Activated naive CD4-positive, alpha-beta T cell treated with anti-CD3 and anti-CD28 coated beads, Interleukin-2, amount 10 ng/mL, durations not matched to agents 7 days and 5 days (primary cell): ENCODE data around the gene HERC4.
"Not testable (repeated sequence)": the region's sequence is repeated elsewhere in the genome, so short reads cannot be mapped to it uniquely, and the experiment has no call there.

ENCODE experiments used
- CTCF ChIA-PET: fragments of 350-600 bp; sonication (Branson Sonifier 250); formaldehyde crosslinking; loops from one replicate; lab custom pipeline; 2021; ENCODE audit warnings: antibody characterized with exemption; lab: Charles Lee
- DNase-seq: peaks from one replicate; pipeline ENCODE4 v3.0.0-alpha.2; 2020
- H3K27ac Mint-ChIP-seq: one replicate; pipeline ENCODE4 v1.8.0; 2021; ENCODE audit warnings: mild to moderate bottlenecking, moderate library complexity, mixed read lengths
- H3K27me3 Mint-ChIP-seq: one replicate; pipeline ENCODE4 v1.8.0; 2021; ENCODE audit warnings: mild to moderate bottlenecking, mixed read lengths
- H3K36me3 Mint-ChIP-seq: one replicate; pipeline ENCODE4 v1.8.0; 2021; ENCODE audit warnings: mixed read lengths
- H3K4me1 Mint-ChIP-seq: one replicate; pipeline ENCODE4 v1.8.0; 2021; ENCODE audit warnings: mixed read lengths
- H3K4me3 Mint-ChIP-seq: one replicate; pipeline ENCODE4 v1.8.0; 2021; ENCODE audit warnings: mild to moderate bottlenecking, moderate library complexity, mixed read lengths
- H3K9me3 Mint-ChIP-seq: one replicate; pipeline ENCODE4 v1.8.0; 2021; ENCODE audit warnings: mixed read lengths

The HERC4 gene

DNA sequence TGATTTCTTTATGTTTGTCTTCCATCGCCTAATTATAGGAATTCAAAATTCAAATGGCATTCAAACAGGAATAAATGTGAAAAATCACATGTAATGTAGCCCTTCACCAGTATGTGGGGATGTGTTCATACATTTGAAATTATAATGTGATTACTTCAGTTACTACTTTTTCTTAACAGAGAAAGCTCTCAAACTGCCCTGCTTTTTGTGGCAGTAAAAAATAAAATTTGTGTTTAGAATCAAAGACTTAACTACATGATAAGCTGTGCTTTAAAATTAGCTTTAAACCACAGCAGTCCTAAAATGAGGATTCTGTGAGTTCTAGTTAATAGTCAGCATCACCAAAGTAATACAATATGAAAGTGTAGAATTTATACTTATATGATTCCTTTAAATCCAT, 7.8 kb upstream of the HERC4 start:
- Mint-ChIP-seq H3K36me3 (no peaks in the 10 kb centered on the region), H3K9me3 (no peaks in the 10 kb centered on the region), H3K4me3 (no peak overlapping the region), H3K27me3 (peaks cover 19% of the 10 kb centered on the region), H3K4me1 (peaks cover 3% of the 10 kb centered on the region), H3K27ac (no peak overlapping the region)
- CTCF ChIA-PET: interaction anchor here (1.0 to 2.0 kb wide), 2 partner anchors 14 to 73 kb away, joined by 3 to 8 read pairs; no protein-coding TSS in a partner anchor
- no peak for DNase-seq

GRCh38 chr10:68081916-68082315, 6.8 kb upstream of the HERC4 start:
- Mint-ChIP-seq H3K36me3 (no peaks in the 10 kb centered on the region), H3K4me1 (no peaks in the 10 kb centered on the region), H3K27ac (no peak overlapping the region)

DNA sequence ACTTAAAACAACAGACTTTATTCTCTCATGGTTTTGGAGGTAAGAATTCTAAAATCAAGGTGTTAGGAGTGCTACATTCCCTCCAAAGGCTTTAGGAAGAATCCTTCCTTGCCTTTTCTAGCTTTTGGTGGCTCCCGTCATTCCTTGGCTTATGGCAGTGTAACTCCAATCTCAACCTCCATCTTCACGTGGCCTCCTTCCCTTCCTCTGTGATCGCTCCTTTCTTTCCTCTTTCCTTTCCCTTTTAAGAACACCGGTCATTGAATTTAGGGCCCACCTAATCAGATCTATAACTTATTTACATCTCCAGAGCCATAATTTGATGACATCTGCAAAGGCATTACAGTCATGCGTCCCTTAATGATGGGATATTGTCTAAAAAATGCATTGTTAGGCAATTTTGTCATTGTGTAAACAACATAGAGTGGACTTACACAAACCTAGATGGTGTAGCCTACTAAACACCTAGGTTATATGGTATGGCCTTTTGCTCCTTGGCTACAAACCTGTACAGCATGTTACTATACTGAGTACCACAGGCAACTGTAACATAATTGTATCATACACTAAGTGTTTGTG, 5.9 kb upstream of the HERC4 start:
- H3K27ac Mint-ChIP-seq: no peak overlapping the region
- no peaks in the 10 kb centered on the region for H3K9me3 Mint-ChIP-seq

More at GRCh38 chr10:68081916-68082315, 6.8 kb upstream of the HERC4 start:
- H3K4me3 Mint-ChIP-seq: no peak overlapping the region
- CTCF ChIA-PET: no interaction called here
- no peak for DNase-seq
- H3K27me3 Mint-ChIP-seq: peaks cover 17% of the 10 kb centered on the region
- no peaks in the 10 kb centered on the region for H3K9me3 Mint-ChIP-seq

GRCh38 chr10:68079434-68079833, 4.4 kb upstream of the HERC4 start:
- Mint-ChIP-seq H3K4me3 (no peak overlapping the region), H3K4me1 (peaks cover 11% of the 10 kb centered on the region)

More for the DNA sequence above, 5.9 kb upstream of the HERC4 start:
- H3K36me3 Mint-ChIP-seq: no peaks in the 10 kb centered on the region
- peaks cover 17% of the 10 kb centered on the region for H3K27me3 Mint-ChIP-seq
- DNase-seq: no peak
- H3K4me1 Mint-ChIP-seq: peaks cover 5% of the 10 kb centered on the region
- CTCF ChIA-PET: no interaction called here
- H3K4me3 Mint-ChIP-seq: no peak overlapping the region

DNA sequence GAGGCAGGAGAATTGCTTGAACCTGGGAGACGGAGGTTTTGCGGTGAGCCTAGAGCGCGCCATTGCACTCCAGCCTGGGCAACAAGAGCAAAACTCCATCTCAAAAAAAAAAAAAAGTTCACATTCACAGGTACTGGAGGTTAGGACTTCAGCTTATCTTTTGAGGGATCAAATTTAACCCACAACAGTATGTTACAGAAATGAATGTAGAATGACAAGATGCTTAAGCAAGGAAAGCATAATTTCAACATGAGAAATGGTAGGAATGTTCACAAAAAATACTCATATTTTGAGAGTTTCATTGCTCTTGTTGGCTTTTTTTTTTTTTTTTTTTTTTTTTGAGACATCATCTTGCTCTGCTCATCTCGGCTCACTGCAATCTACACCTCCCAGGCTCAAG, 1.9 kb upstream of the HERC4 start:
- Mint-ChIP-seq H3K27me3 (peaks cover 12% of the 10 kb centered on the region), H3K4me3 (no peak overlapping the region), H3K4me1 (peaks cover 28% of the 10 kb centered on the region), H3K27ac (peak overlapping the region; percentile 28), H3K9me3 (no peaks in the 10 kb centered on the region), H3K36me3 (peaks cover 9% of the 10 kb centered on the region)
- no peak for DNase-seq
- CTCF ChIA-PET: no interaction called here

More at GRCh38 chr10:68079434-68079833, 4.4 kb upstream of the HERC4 start:
- no peaks in the 10 kb centered on the region for H3K36me3 Mint-ChIP-seq
- DNase-seq: no peak
- no peak overlapping the region for H3K27ac Mint-ChIP-seq
- CTCF ChIA-PET: no interaction called here
- no peaks in the 10 kb centered on the region for H3K9me3 Mint-ChIP-seq
- peaks cover 17% of the 10 kb centered on the region for H3K27me3 Mint-ChIP-seq

DNA sequence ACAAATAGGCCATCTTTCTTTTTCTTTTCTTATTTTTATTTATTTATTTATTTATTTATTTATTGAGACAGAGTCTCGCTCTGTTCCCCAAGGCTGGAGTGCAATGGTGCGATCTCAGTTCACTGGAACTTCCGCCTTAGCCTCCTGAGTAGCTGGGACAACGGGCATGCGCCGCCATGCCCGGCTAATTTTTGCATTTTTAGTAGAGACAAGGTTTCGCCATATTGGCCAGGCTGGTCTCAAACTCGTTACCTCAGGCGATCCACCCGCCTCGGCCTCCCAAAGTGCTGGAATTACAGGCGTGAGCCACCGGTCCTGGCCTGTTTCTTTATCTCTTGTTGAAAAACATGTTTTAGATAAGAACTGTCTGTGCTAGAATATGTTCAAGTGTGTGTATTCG, 998 bp upstream of the HERC4 start:
- H3K4me1 Mint-ChIP-seq: peaks cover 38% of the 10 kb centered on the region
- not testable (repeated sequence) for H3K9me3 Mint-ChIP-seq, H3K27ac Mint-ChIP-seq, H3K4me3 Mint-ChIP-seq, DNase-seq
- peaks cover 11% of the 10 kb centered on the region for H3K27me3 Mint-ChIP-seq
- peaks cover 16% of the 10 kb centered on the region for H3K36me3 Mint-ChIP-seq
- CTCF ChIA-PET: interaction anchor here (1.6 kb wide), 1 partner anchor 221 kb away, joined by 4 read pairs; no protein-coding TSS in a partner anchor

- H3K27me3 Mint-ChIP-seq: peaks cover 7% of the 10 kb centered on the region
- H3K4me3 Mint-ChIP-seq: peak overlapping the region; percentile 91
- H3K36me3 Mint-ChIP-seq: peaks cover 21% of the 10 kb centered on the region
- peaks cover 43% of the 10 kb centered on the region for H3K4me1 Mint-ChIP-seq
- H3K9me3 Mint-ChIP-seq: no peaks in the 10 kb centered on the region
- no peak for DNase-seq
- H3K27ac Mint-ChIP-seq: peak overlapping the region; percentile 76
- CTCF ChIA-PET: interaction anchor here (1.6 kb wide), 1 partner anchor 221 kb away, joined by 4 read pairs; no protein-coding TSS in a partner anchor
Measured at GRCh38 chr10:68075550-68076004, 494 bp upstream of the HERC4 start.

- Mint-ChIP-seq H3K27ac (peak overlapping the region; percentile 91), H3K9me3 (no peaks in the 10 kb centered on the region), H3K27me3 (peaks cover 7% of the 10 kb centered on the region), H3K36me3 (peaks cover 24% of the 10 kb centered on the region), H3K4me1 (peaks cover 47% of the 10 kb centered on the region), H3K4me3 (peak overlapping the region; percentile 91)
- CTCF ChIA-PET: no interaction called here
- no peak for DNase-seq
Measured at GRCh38 chr10:68074031-68074774, 880 bp downstream of the HERC4 start.

DNA sequence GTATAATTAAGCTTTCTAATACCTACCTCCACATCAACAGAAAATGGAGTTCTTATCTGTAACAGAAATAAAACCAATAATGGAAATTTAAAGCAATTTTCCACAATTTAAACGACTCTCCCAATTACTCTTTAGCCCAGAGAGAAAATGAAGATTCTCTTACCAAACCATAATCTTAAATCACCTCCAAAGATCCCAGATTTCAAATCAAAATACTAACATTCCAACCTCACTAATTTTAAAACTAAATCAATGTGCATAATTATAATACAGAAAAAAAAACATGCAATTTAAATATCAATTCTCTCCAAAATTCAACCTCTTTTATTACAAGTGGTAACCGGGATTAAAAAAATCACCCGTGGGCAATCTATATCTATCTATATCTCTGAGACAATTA, 1.5 kb downstream of the HERC4 start:
- Mint-ChIP-seq H3K36me3 (peaks cover 25% of the 10 kb centered on the region), H3K4me1 (peaks cover 49% of the 10 kb centered on the region), H3K27ac (peak overlapping the region; percentile 28), H3K9me3 (no peaks in the 10 kb centered on the region), H3K27me3 (peaks cover 3% of the 10 kb centered on the region), H3K4me3 (peak overlapping the region; percentile 91)
- DNase-seq: no peak
- CTCF ChIA-PET: no interaction called here

- H3K9me3 Mint-ChIP-seq: no peaks in the 10 kb centered on the region
- peaks cover 24% of the 10 kb centered on the region for H3K4me1 Mint-ChIP-seq
Measured at GRCh38 chr10:68067508-68067907, 7.6 kb downstream of the HERC4 start.

GRCh38 chr10:68067029-68067428, 8.1 kb downstream of the HERC4 start:
- CTCF ChIA-PET: no interaction called here
- H3K9me3 Mint-ChIP-seq: no peaks in the 10 kb centered on the region
- H3K4me3 Mint-ChIP-seq: no peak overlapping the region
- peaks cover 20% of the 10 kb centered on the region for H3K4me1 Mint-ChIP-seq
- no peak overlapping the region for H3K27ac Mint-ChIP-seq
- H3K36me3 Mint-ChIP-seq: peaks cover 40% of the 10 kb centered on the region
- H3K27me3 Mint-ChIP-seq: no peaks in the 10 kb centered on the region
- no peak for DNase-seq

More at GRCh38 chr10:68067508-68067907, 7.6 kb downstream of the HERC4 start:
- Mint-ChIP-seq H3K27me3 (no peaks in the 10 kb centered on the region), H3K4me3 (no peak overlapping the region), H3K27ac (no peak overlapping the region), H3K36me3 (peaks cover 39% of the 10 kb centered on the region)
- DNase-seq: no peak
- CTCF ChIA-PET: no interaction called here

DNA sequence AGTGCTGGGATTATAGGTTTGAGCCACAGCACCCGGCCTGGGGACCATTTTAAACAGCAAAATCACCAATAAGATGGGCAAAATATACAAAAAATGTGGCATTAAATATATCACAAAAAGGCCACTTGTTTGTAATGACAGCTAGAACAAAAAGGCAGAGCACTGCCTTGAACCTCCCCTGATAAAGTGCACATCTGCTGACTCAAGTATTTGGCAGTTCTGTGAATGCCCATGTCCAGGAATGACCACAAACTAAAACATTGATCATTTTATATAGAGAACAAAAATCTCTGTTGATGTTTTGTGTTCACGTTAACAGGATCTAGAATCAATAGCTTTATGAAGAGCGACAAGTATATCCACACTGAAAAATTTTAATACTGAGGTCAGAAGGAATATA, 21.5 kb downstream of the HERC4 start:
- no peak overlapping the region for H3K27ac Mint-ChIP-seq
- H3K4me3 Mint-ChIP-seq: no peak overlapping the region
- peaks cover 3% of the 10 kb centered on the region for H3K4me1 Mint-ChIP-seq
- CTCF ChIA-PET: no interaction called here
- no peaks in the 10 kb centered on the region for H3K9me3 Mint-ChIP-seq
- peaks cover 10% of the 10 kb centered on the region for H3K36me3 Mint-ChIP-seq
- DNase-seq: no peak
- no peaks in the 10 kb centered on the region for H3K27me3 Mint-ChIP-seq

GRCh38 chr10:68052463-68052862, 22.6 kb downstream of the HERC4 start:
- Mint-ChIP-seq H3K36me3 (peaks cover 9% of the 10 kb centered on the region), H3K27me3 (no peaks in the 10 kb centered on the region), H3K9me3 (no peaks in the 10 kb centered on the region), H3K27ac (no peak overlapping the region), H3K4me1 (peaks cover 8% of the 10 kb centered on the region), H3K4me3 (no peak overlapping the region)
- no peak for DNase-seq
- CTCF ChIA-PET: interaction anchor here (0.6 to 1.1 kb wide), 2 partner anchors 15 to 277 kb away, joined by 3 read pairs; no protein-coding TSS in a partner anchor

GRCh38 chr10:68049289-68050078, 25.6 kb downstream of the HERC4 start:
- H3K4me1 Mint-ChIP-seq: peaks cover 8% of the 10 kb centered on the region
- no peaks in the 10 kb centered on the region for H3K9me3 Mint-ChIP-seq
- no peak overlapping the region for H3K27ac Mint-ChIP-seq
- no peaks in the 10 kb centered on the region for H3K27me3 Mint-ChIP-seq
- CTCF ChIA-PET: no interaction called here
- no peak overlapping the region for H3K4me3 Mint-ChIP-seq
- no peak for DNase-seq
- peaks cover 15% of the 10 kb centered on the region for H3K36me3 Mint-ChIP-seq
